H9 (cell line): ENCODE measurements around the gene LRRC3. TPM values are rescaled to one million over a fixed set of nuclear protein-coding genes. Genes with fewer than 3 reads are reported as not detected.
A peak's percentile ranks its signal among the peaks of the same experiment; 100 is the strongest.

ENCODE experiments used
- DNase-seq: peaks from one replicate; pipeline ENCODE4 v3.0.0-alpha.2; 2017
- H2AFZ ChIP-seq: one replicate; pipeline ENCODE4 v1.6.1; 2013; ENCODE audit warnings: mild to moderate bottlenecking, low read length, control low read depth, moderate library complexity
- H2AK5ac ChIP-seq: 2 replicates; pipeline ENCODE4 v1.6.1; 2013; ENCODE audit warnings: low read length, control low read depth, mixed read lengths; ENCODE audit not compliant: insufficient read length
- H2BK120ac ChIP-seq: one replicate; pipeline ENCODE4 v1.6.1; 2013; ENCODE audit warnings: low read depth, mild to moderate bottlenecking, low read length, control low read depth, inconsistent platforms; ENCODE audit not compliant: poor library complexity, severe bottlenecking
- H2BK12ac ChIP-seq: 2 replicates; pipeline ENCODE4 v1.6.1; 2013; ENCODE audit warnings: low read length, control low read depth, mixed read lengths, low read depth; ENCODE audit not compliant: insufficient read length
- H2BK15ac ChIP-seq: 2 replicates; pipeline ENCODE4 v1.6.1; 2013; ENCODE audit warnings: low read depth, low read length, control low read depth
- H2BK20ac ChIP-seq: one replicate; pipeline ENCODE4 v1.6.1; 2013; ENCODE audit warnings: low read depth, mild to moderate bottlenecking, low read length, control low read depth, inconsistent platforms; ENCODE audit not compliant: poor library complexity, severe bottlenecking
- H2BK5ac ChIP-seq: 2 replicates; pipeline ENCODE4 v1.6.1; 2013; ENCODE audit warnings: low read length, control low read depth, mixed read lengths; ENCODE audit not compliant: insufficient read length
- H3K14ac ChIP-seq: 2 replicates; pipeline ENCODE4 v1.6.1; 2013; ENCODE audit warnings: low read length, control low read depth; ENCODE audit not compliant: insufficient read depth
- H3K18ac ChIP-seq: 2 replicates; pipeline ENCODE4 v1.6.1; 2013; ENCODE audit warnings: low read depth, mild to moderate bottlenecking, mixed read lengths, low read length, control low read depth; ENCODE audit not compliant: insufficient read length
- H3K23ac ChIP-seq: 2 replicates; pipeline ENCODE4 v1.6.1; 2013; ENCODE audit warnings: low read length, control low read depth, mixed read lengths, low read depth; ENCODE audit not compliant: insufficient read length
- H3K23me2 ChIP-seq: 2 replicates; pipeline ENCODE4 v1.6.1; 2013; ENCODE audit warnings: low read depth, mild to moderate bottlenecking, mixed read lengths, low read length, control low read depth; ENCODE audit not compliant: insufficient read length, poor library complexity, severe bottlenecking
- H3K27ac ChIP-seq: 2 replicates; pipeline ENCODE4 v1.5.1; 2013; ENCODE audit warnings: low read length, control low read depth, mixed read lengths, low read depth; ENCODE audit not compliant: insufficient read length
- H3K27me3 ChIP-seq: 2 replicates; pipeline ENCODE4 v1.6.1; 2013; ENCODE audit warnings: low read length, control low read depth, inconsistent platforms; ENCODE audit not compliant: insufficient read depth
- H3K4ac ChIP-seq: 2 replicates; pipeline ENCODE4 v1.6.1; 2013; ENCODE audit warnings: low read depth, mild to moderate bottlenecking, control low read depth, inconsistent platforms, low read length, moderate library complexity
- H3K4me1 ChIP-seq: 2 replicates; pipeline ENCODE4 v1.6.1; 2013; ENCODE audit warnings: low read length, control low read depth, inconsistent platforms; ENCODE audit not compliant: insufficient read depth
- H3K4me2 ChIP-seq: 2 replicates; pipeline ENCODE4 v1.6.1; 2013; ENCODE audit warnings: low read length, control low read depth, mixed read lengths; ENCODE audit not compliant: insufficient read length, insufficient read depth
- H3K56ac ChIP-seq: 2 replicates; pipeline ENCODE4 v1.6.1; 2013; ENCODE audit warnings: low read depth, mild to moderate bottlenecking, mixed read lengths, low read length, control low read depth; ENCODE audit not compliant: insufficient read length
- H3K79me1 ChIP-seq: 2 replicates; pipeline ENCODE4 v1.6.1; 2013; ENCODE audit warnings: low read depth, mild to moderate bottlenecking, moderate library complexity, low read length, control low read depth, inconsistent platforms; ENCODE audit not compliant: insufficient read depth, poor library complexity, severe bottlenecking
- H3K79me2 ChIP-seq: 2 replicates; pipeline ENCODE4 v1.6.1; 2013; ENCODE audit warnings: low read length, control low read depth, inconsistent platforms; ENCODE audit not compliant: insufficient read depth
- H3K9ac ChIP-seq: 2 replicates; pipeline ENCODE4 v1.6.1; 2013; ENCODE audit warnings: low read length, control low read depth, mixed read lengths; ENCODE audit not compliant: insufficient read length; ENCODE audit errors: extremely low read depth
- H3K9me3 ChIP-seq: one replicate; pipeline ENCODE4 v1.6.1; 2013; ENCODE audit warnings: low read depth, low read length, inconsistent platforms; ENCODE audit not compliant: control insufficient read depth
- H3T11ph ChIP-seq: one replicate; pipeline ENCODE4 v1.6.1; 2013; ENCODE audit warnings: mild to moderate bottlenecking, low read length, control low read depth, inconsistent platforms
- H4K20me1 ChIP-seq: one replicate; pipeline ENCODE4 v1.6.1; 2013; ENCODE audit not compliant: control insufficient read depth, insufficient read length, insufficient read depth
- H4K5ac ChIP-seq: 2 replicates; pipeline ENCODE4 v1.6.1; 2013; ENCODE audit warnings: low read depth, mild to moderate bottlenecking, mixed read lengths, low read length, control low read depth; ENCODE audit not compliant: insufficient read length
- H4K8ac ChIP-seq: replicated peaks from 2 replicates; pipeline ENCODE4 v1.6.1; 2013; ENCODE audit warnings: low read length, control low read depth, mixed read lengths, low read depth; ENCODE audit not compliant: insufficient read length
- H4K91ac ChIP-seq: 2 replicates; pipeline ENCODE4 v1.6.1; 2013; ENCODE audit warnings: low read depth, mild to moderate bottlenecking, moderate library complexity, mixed read lengths, low read length, control low read depth; ENCODE audit not compliant: insufficient read length
- H3K27ac Mint-ChIP-seq, 3 experiments: 2 replicates in 2 of 3; 3 replicates in 1 of 3; pipeline ENCODE4 v1.8.0; 2020 to 2021; ENCODE audit warnings: mixed read lengths in 3 of 3, mild to moderate bottlenecking in 1 of 3, moderate library complexity in 1 of 3
- H3K27me3 Mint-ChIP-seq: 2 replicates; pipeline ENCODE4 v1.8.0; 2021; ENCODE audit warnings: low read depth, mild to moderate bottlenecking, moderate library complexity, mixed read lengths
- H3K36me3 Mint-ChIP-seq, 3 experiments: 2 replicates in 2 of 3; 3 replicates in 1 of 3; pipeline ENCODE4 v1.8.0; 2020 to 2021; ENCODE audit warnings: low read depth in 3 of 3, mixed read lengths in 3 of 3; ENCODE audit not compliant: insufficient read depth in 1 of 3
- H3K4me1 Mint-ChIP-seq, 2 experiments: 2 replicates each; pipeline ENCODE4 v1.8.0; 2020; ENCODE audit warnings: mixed read lengths in 2 of 2
- H3K4me3 Mint-ChIP-seq, 2 experiments: 2 replicates in 1 of 2; 3 replicates in 1 of 2; pipeline ENCODE4 v1.8.0; 2020 to 2021; ENCODE audit warnings: mild to moderate bottlenecking in 2 of 2, mixed read lengths in 2 of 2, moderate library complexity in 1 of 2
- H3K9me3 Mint-ChIP-seq, 2 experiments: 2 replicates in 1 of 2; 3 replicates in 1 of 2; pipeline ENCODE4 v1.8.0; 2020; ENCODE audit warnings: mild to moderate bottlenecking in 2 of 2, mixed read lengths in 2 of 2, moderate library complexity in 1 of 2
- CTCF ChIP-seq: fragments of 200-600 bp; sonication (generic); conservative IDR thresholded peaks from 3 replicates; pipeline ENCODE4 v1.8.0; 2021; ENCODE audit warnings: antibody characterized with exemption, mild to moderate bottlenecking
- WGBS: extraction: QIAGEN DNeasy Blood & Tissue Kit; methylation state at CpG from one replicate; pipeline ENCODE4 v1.1.7; 2013; ENCODE audit warnings: missing lambda C conversion rate, low lambda C conversion rate, mixed read lengths; ENCODE audit not compliant: insufficient read length; ENCODE audit errors: extremely low coverage; 5-methylcytosine and 5-hydroxymethylcytosine counted together
- total RNA-seq: library from RNA; stranded (reverse); gene quantifications from 2 replicates; pipeline ENCODE4 v1.2.1, GENCODE V29; 2021

The LRRC3 gene
- total RNA-seq, 1 experiment from 2014 or later = 3.1 TPM

GRCh38 chr21:44426663-44427191 lies 28.6 kb upstream of the LRRC3 start:
- H3K9ac ChIP-seq = no peak overlapping the region
- no peak overlapping the region for H3K27ac Mint-ChIP-seq
- no peak overlapping the region for H3K27ac ChIP-seq
- H3K79me1 ChIP-seq = no peaks in the 10 kb centered on the region
- no peak overlapping the region for H2AFZ ChIP-seq
- H3K27me3 Mint-ChIP-seq = no peaks in the 10 kb centered on the region; the same call in 1 of the 2 replicates
- H3K4me1 ChIP-seq = no peaks in the 10 kb centered on the region
- H3K23ac ChIP-seq = no peak overlapping the region
- no peak overlapping the region for H4K8ac ChIP-seq
- H3K4me1 Mint-ChIP-seq = peaks cover 0 to 3% of the 10 kb centered on the region in 2 experiments; a peak in 1 of 4 replicates
- H3K4me2 ChIP-seq = no peak overlapping the region
- no peak overlapping the region for H2BK5ac ChIP-seq
- no peak overlapping the region for H3K4me3 Mint-ChIP-seq
- no peak overlapping the region for H4K91ac ChIP-seq
- no peak overlapping the region for H3K14ac ChIP-seq
- no peaks in the 10 kb centered on the region for H3K23me2 ChIP-seq
- no peaks in the 10 kb centered on the region for H3K36me3 Mint-ChIP-seq
- H3K9me3 Mint-ChIP-seq = peaks cover 8 to 14% of the 10 kb centered on the region in 2 experiments
- H2BK15ac ChIP-seq = no peak overlapping the region
- no peaks in the 10 kb centered on the region for H3K79me2 ChIP-seq
- H2BK12ac ChIP-seq = no peak overlapping the region
- no peak overlapping the region for H3T11ph ChIP-seq
- H3K4ac ChIP-seq = no peak overlapping the region
- no peak overlapping the region for H2BK120ac ChIP-seq
- H4K20me1 ChIP-seq = no peaks in the 10 kb centered on the region
- no peak overlapping the region for H4K5ac ChIP-seq
- no peak for TF ChIP-seq CTCF
- H3K18ac ChIP-seq = no peak overlapping the region
- peak; percentile 25 for DNase-seq
- H3K56ac ChIP-seq = no peak overlapping the region
- no peaks in the 10 kb centered on the region for H3K27me3 ChIP-seq
- H2BK20ac ChIP-seq = no peak overlapping the region
- H2AK5ac ChIP-seq = no peak overlapping the region
- no peaks in the 10 kb centered on the region for H3K9me3 ChIP-seq
- no CpG with 5 or more reads among the region's 21 CpGs for WGBS
